Measurements from ENCODE around the gene CCDC6. TPM values are rescaled to one million over a fixed set of nuclear protein-coding genes. Genes with fewer than 3 reads are reported as not detected.

Gene CCDC6
- total and polyA plus RNA-seq, 7 donors: 12.6 to 97.5 (median 59.2) TPM

GRCh38 chr10:59819265-59819664 lies 87.1 kb downstream of the CCDC6 start:
- intact Hi-C loops (cut with DNase I): no loop called here
- 88 to 100% methylated on average over 1 of the region's 1 CpG for WGBS, 2 donors
- no peaks in the 10 kb centered on the region for H3K27me3 ChIP-seq

GRCh38 chr10:59817773-59818172 lies 88.6 kb downstream of the CCDC6 start:
- Histone ChIP-seq H3K36me3 (peaks cover 0 to 14% (median 0%) of the 10 kb centered on the region in 4 donors), H3K4me1 (peaks cover 0 to 11% (median 5%) of the 10 kb centered on the region in 4 donors), H3K9me3 (no peaks in the 10 kb centered on the region), H3K4me3 (no peak overlapping the region), H3K27ac (no peak overlapping the region), H3K27me3 (no peaks in the 10 kb centered on the region)
- TF ChIP-seq POLR2AphosphoS5 (IDR thresholded peaks at IDR 0.05): no peak
- no peak for TF ChIP-seq POLR2A (IDR thresholded peaks at IDR 0.05)
- TF ChIP-seq EP300 (IDR thresholded peaks at IDR 0.05): no peak
- no peak for TF ChIP-seq CTCF (IDR thresholded peaks at IDR 0.05)
- 89 to 93% methylated on average over 6 of the region's 6 CpGs for WGBS, 2 donors
- intact Hi-C loops (cut with DNase I): no loop called here
- DNase-seq: no peak

More at GRCh38 chr10:59819265-59819664, 87.1 kb downstream of the CCDC6 start:
- Histone ChIP-seq H3K4me1 (peaks cover 0 to 11% (median 6%) of the 10 kb centered on the region in 4 donors), H3K36me3 (peaks cover 0 to under 1% (median 0%) of the 10 kb centered on the region in 4 donors), H3K9me3 (no peaks in the 10 kb centered on the region), H3K27ac (no peak overlapping the region), H3K4me3 (no peak overlapping the region)
- no peak for DNase-seq
- no peak for TF ChIP-seq POLR2A (IDR thresholded peaks at IDR 0.05)
- no peak for TF ChIP-seq POLR2AphosphoS5 (IDR thresholded peaks at IDR 0.05)
- no peak for TF ChIP-seq EP300 (IDR thresholded peaks at IDR 0.05)
- TF ChIP-seq CTCF (IDR thresholded peaks at IDR 0.05): no peak

- Histone ChIP-seq H3K4me1 (peaks cover 0 to 3% (median 0%) of the 10 kb centered on the region in 4 donors), H3K27ac (no peak overlapping the region), H3K9me3 (no peaks in the 10 kb centered on the region), H3K27me3 (no peaks in the 10 kb centered on the region), H3K4me3 (no peak overlapping the region), H3K36me3 (peaks cover 0 to 43% (median 19%) of the 10 kb centered on the region in 4 donors)
- intact Hi-C loops (cut with DNase I): no loop called here
- no peak for TF ChIP-seq POLR2AphosphoS5 (IDR thresholded peaks at IDR 0.05)
- no peak for TF ChIP-seq CTCF (IDR thresholded peaks at IDR 0.05)
- TF ChIP-seq POLR2A (IDR thresholded peaks at IDR 0.05): no peak
- no peak for TF ChIP-seq EP300 (IDR thresholded peaks at IDR 0.05)
- WGBS, 2 donors: 71 to 83% methylated on average over 3 of the region's 3 CpGs
- no peak for DNase-seq
Measured at GRCh38 chr10:59814878-59815277, 91.5 kb downstream of the CCDC6 start.

GRCh38 chr10:59812519-59813122 lies 93.7 kb downstream of the CCDC6 start:
- Histone ChIP-seq H3K27me3 (no peaks in the 10 kb centered on the region), H3K9me3 (no peaks in the 10 kb centered on the region), H3K36me3 (peaks cover 0 to 64% (median 23%) of the 10 kb centered on the region in 4 donors), H3K27ac (no peak overlapping the region), H3K4me1 (peaks cover 0 to 23% (median 13%) of the 10 kb centered on the region in 4 donors), H3K4me3 (no peak overlapping the region)
- no peak for TF ChIP-seq CTCF (IDR thresholded peaks at IDR 0.05)
- TF ChIP-seq EP300 (IDR thresholded peaks at IDR 0.05): no peak
- no peak for TF ChIP-seq POLR2A (IDR thresholded peaks at IDR 0.05)
- TF ChIP-seq POLR2AphosphoS5 (IDR thresholded peaks at IDR 0.05): no peak
- WGBS, 2 donors: 96% methylated on average over 7 of the region's 7 CpGs
- intact Hi-C loops (cut with DNase I): no loop called here
- no peak for DNase-seq

GRCh38 chr10:59809644-59809974 lies 96.7 kb downstream of the CCDC6 start:
- Histone ChIP-seq H3K9me3 (no peaks in the 10 kb centered on the region), H3K4me1 (peaks cover 0 to 24% (median 14%) of the 10 kb centered on the region in 4 donors), H3K27ac (no peak overlapping the region), H3K36me3 (peaks cover 11 to 94% (median 48%) of the 10 kb centered on the region in 4 donors), H3K27me3 (no peaks in the 10 kb centered on the region), H3K4me3 (no peak overlapping the region)
- no peak for DNase-seq
- intact Hi-C loops (cut with DNase I): loop anchor here (10.0 kb wide), 1 partner anchor 95 kb away; the partner anchor contains the start of gene CCDC6
- TF ChIP-seq EP300 (IDR thresholded peaks at IDR 0.05) (no peak), POLR2A (IDR thresholded peaks at IDR 0.05) (no peak), CTCF (IDR thresholded peaks at IDR 0.05) (peak in 1 of 4 experiments; percentile 6), POLR2AphosphoS5 (IDR thresholded peaks at IDR 0.05) (no peak)
- 95 to 96% methylated on average over 2 of the region's 2 CpGs for WGBS, 2 donors

All from sigmoid colon (tissue), 7 donors.